HG02759 (cell line): ENCODE data around the gene JUND.
A peak's percentile ranks its signal among the peaks of the same experiment; 100 is the strongest.
"Not testable (repeated sequence)": the region's sequence is repeated elsewhere in the genome, so short reads cannot be mapped to it uniquely, and the experiment has no call there.

ENCODE experiments used
- ATAC-seq: cut with Tn5 transposase; IDR thresholded peaks from one replicate; pipeline ENCODE4 v1.9.1; 2021; ENCODE audit warnings: mild to moderate bottlenecking, moderate library complexity; ENCODE audit not compliant: unreplicated experiment

The JUND gene

GRCh38 chr19:18281082-18282020, at the start of gene JUND:
JUND (minus strand) TSS chr19:18281622; CDS start chr19:18281484, 138 bp downstream.
- peak; percentile 70 for ATAC-seq

GRCh38 chr19:18330868-18331267, 49.4 kb upstream of the JUND start:
- ATAC-seq: no peak

GRCh38 chr19:18329035-18329376, 47.6 kb upstream of the JUND start:
- no peak for ATAC-seq

DNA sequence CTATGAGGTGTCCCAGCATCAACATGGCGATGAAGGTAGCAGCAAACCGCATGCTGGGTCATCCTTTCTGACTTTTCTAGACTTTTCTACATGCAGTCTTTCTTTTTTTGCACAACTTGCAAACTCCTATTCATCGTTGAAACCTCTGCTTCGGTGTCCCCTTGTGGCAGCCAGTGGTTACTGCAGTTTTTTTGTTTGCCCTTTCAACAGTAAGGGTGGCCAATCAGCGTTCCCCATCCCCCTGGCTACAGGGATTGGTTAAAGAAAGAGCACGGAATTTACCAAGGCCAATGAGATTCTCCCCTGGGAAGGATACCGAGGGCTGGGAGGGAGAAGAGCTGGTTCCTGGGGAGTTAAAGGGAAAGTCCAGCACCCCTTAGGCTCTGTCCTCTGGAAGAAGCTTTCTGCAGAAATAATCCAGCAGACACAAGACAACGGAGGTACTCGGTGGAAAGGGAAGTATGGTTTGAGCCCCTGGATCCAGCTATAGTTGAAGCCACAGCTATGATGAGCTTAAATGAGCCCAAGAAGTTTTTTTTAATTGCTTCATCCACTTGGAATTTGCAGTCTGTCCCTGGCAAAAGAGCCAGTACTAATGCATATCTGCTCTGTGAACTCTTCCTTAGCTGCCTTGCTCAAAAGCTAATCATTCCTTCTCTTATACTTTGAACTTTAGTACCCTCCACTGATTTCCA, 47.1 kb upstream of the JUND start:
- peak; percentile 85 for ATAC-seq

DNA sequence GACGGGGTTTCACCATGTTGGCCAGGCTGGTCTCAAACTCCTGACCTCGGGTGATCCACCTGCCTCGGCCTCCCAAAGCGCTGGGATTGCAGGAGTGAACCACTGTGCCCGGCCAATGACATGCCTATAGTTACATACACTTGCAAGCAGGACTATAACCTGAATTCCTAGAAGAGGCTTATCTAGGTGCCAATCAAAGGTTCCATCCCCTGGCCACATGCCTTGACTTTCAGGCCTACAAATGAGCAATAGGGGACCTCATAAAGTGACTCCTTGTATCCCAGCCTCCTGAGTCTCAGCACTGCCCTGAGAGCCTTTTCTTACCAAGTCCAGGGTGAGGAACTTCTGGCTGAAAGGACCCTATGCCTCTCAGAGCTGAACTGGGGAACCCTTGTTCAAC, 45.4 kb upstream of the JUND start:
- no peak for ATAC-seq

GRCh38 chr19:18324373-18324731, 42.9 kb upstream of the JUND start:
- ATAC-seq: not testable (repeated sequence)

DNA sequence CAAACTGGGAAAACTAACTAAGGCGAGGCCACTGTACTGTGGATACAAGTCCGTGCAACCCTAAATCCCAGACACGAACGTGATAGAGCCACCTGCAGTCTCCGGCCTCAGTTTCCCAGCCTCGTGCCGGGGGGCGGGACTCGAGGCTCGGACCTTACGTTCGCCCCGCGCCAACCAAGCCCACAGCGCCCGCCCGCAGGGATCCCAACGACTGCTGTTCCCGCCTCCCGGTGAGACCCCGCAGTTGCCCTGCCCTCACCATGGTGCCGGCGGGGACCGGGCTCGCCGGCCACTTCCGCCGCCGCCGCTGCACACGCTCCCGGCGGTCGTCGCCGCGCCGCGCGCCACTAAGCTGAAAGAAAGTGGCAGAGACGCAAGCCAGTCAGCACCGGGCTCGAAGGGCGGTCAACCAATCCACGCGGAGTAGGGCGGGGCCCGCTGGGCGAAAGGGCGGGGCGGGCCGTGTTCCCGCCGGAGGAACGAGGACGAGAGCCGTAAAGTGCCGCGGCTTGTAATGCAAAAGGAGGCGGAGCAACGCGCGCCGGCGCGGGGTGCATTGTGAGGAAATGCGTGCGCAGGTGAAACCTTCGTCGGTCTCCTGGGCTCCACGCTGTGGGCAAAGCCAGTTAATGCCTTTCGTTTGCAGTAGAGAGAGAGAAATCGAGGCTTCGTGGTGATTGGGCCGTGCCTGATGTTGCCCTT, 41.5 kb upstream of the JUND start, which contains the start of gene LSM4:
LSM4 (minus strand) TSS at position 318 of the 702 bp plus-strand sequence; CDS start at position 262, 56 bp downstream.
- peak; percentile 92 for ATAC-seq

DNA sequence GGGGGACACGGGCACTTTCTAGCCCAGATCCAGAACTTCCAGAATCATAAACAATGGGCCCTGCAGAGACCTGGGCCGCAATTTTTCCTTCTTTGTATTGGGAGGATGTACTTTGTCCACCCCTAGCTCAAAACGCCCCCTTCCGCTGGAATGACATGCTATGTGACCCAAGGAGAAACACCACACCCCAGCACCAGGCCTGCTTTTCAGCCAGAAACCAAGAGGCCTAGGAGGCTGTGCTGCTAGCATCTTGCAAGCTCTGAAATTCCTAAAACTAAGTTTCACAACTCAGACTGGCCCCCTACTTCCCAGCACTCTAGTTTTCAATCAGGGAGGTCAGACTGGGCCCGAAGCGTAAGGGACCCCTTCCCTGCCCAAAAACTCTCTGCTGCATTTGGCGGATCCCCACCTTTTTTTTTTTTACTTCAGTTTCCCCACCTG, 40.9 kb upstream of the JUND start:
- ATAC-seq: no peak

GRCh38 chr19:18321734-18322102, 40.3 kb upstream of the JUND start:
- ATAC-seq: no peak

- no peak for ATAC-seq
Observed at GRCh38 chr19:18320865-18321733, 39.7 kb upstream of the JUND start.

GRCh38 chr19:18319591-18320135, 38.2 kb upstream of the JUND start:
- ATAC-seq: no peak

DNA sequence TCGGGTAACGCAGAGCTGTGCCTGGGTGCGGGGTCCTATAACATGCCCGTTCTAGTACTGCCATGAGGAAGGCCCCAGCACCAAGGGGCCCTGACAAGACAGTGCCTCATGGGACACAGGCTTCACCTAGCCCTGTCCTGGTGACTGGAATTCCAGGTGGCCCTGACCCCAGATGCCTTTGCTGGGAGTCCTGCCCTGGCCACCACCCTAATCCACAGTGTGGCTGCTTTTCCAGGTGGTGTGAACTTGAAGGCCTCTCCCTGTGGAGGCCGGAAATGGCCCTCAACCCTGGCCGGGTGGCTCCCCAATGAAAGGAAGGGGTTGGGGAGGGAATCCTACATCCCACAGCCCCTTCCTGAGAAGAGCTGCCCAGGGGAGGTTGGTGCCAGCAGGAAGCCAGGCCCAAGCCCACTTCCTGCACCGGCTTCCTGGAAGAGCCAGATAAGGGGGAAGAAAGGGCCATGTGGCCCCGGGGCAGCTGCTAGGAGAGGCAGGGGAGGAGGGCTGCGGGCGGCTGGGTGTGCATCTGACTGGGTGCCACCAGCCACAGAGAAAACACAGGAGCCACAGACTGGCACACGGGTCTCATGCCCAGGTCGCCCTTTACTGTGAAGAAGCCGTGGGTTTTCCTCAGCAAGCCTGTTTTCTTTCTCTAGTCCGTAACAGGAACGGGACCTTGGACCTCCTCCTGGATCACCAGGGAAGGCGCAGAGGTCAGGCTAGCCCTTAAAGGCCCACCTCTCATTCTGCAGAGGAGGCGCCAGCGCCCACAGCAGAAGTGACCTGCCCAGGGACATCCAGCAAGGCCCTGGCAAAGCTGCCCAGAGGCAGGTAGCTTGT, 36.8 kb upstream of the JUND start:
- no peak for ATAC-seq

- no peak for ATAC-seq
Observed at GRCh38 chr19:18313398-18313797, 32.0 kb upstream of the JUND start.

GRCh38 chr19:18312092-18312534, 30.7 kb upstream of the JUND start:
- no peak for ATAC-seq

DNA sequence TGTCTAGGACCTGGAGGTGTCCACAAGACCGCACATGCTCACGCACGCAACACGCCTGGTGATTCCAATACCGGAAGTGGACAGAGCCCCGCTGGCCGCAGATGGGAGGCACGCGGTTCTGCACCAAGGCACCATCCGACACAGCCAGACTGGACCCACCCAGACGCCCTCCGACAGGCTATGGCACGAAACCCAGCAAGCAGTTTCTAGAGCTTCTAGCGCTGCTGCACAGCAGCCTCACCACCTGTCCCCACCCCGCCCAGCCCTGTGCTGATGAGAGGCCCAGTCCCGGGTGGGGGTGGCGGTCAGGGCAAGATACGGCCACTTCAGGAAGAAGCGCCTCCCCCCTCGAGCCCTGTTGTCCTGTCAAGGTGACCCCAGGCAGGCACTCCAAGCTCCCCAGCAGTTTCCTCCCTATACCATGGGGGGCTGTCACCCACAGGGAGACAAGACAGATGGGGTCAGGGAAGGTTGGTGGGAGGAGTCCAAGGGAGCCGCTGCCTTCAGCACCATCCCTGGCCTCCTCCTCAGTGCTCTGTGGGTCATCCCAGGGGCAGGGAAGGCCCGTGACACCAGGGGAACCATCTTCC, 30.2 kb upstream of the JUND start:
- no peak for ATAC-seq

- ATAC-seq: no peak
Observed at GRCh38 chr19:18310966-18311365, 29.5 kb upstream of the JUND start.

DNA sequence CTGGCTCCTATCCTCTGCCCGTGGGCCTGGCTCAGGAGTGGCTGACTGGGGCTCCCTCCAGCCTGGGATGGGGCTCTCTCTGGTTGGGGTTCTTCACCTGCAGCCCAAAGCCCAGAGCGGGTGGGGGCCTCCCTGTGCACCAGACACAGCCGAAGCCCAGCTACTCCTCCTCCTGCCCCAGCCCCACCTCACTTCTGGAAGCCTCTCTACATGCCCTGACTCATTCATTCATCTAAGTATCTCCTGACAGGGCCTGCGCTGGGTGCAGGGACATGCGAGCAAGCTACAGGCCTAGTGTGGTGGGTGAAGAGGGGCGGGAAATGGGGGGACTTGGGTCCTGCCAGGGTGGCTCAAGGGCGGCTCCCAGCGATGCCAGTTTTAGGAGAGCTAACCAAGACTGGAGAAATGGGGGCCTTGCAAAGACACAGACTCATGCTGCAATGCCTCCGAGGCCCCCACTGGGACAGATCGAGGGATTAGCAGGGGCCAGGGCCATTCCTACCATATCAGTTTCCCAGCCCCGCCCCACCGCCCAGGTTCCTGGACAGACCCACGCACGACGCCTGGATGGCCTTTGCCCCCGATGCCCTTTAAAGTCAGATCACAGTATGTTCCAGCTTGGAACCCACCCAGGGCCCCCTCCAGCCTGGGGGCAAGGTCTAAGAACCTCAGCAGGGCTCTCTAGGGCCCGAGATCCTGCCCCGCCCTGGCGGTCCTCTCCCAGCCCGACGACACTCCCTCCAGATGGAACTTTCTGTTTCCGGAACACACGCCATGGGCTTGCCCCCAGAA, 28.9 kb upstream of the JUND start:
- no peak for ATAC-seq

- no peak for ATAC-seq
Observed at GRCh38 chr19:18309525-18310064, 28.2 kb upstream of the JUND start.
